Uterus (tissue), 2 donors: ENCODE results near the gene TMEM164.

Source experiments
- POLR2A ChIP-seq, 2 donors: fragments of 450-650 bp; IDR thresholded peaks; one replicate each; pipeline ENCODE4 v1.6.1; 2016; ENCODE audit warnings: antibody characterized with exemption in 2 of 2, mild to moderate bottlenecking in 1 of 2, moderate library complexity in 1 of 2
- TF ChIP-seq, protein P1 (sequence below), 4 experiments: fragments of 200-600 bp in 2 of 4; fragments of 450-650 bp in 2 of 4; sonication (generic) in 2 of 4; IDR thresholded peaks; one replicate each; pipeline ENCODE4 v1.5.1; 2016 to 2019; ENCODE audit warnings: antibody characterized with exemption in 4 of 4, mild to moderate bottlenecking in 2 of 4, moderate library complexity in 1 of 4

DNA sequence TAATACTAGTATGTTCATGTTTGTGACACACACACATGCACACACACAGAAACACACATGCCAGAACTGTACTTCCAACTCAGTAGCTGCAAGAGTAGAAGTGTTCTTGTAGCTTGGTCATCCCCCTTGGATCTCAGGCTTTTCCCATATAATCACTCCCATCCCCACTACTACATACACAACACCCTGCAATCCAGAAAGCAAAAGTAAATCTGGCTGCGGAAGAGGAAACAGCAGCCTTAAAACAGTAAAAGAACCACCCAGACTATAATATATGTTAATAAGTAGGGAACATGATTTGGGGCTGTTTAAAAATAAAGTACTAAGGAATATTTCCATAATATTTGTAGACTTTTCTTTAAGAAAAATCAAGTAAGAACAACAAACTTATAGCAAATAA is 211.8 kb downstream of the TMEM164 start:
- TF ChIP-seq, protein P1, sequence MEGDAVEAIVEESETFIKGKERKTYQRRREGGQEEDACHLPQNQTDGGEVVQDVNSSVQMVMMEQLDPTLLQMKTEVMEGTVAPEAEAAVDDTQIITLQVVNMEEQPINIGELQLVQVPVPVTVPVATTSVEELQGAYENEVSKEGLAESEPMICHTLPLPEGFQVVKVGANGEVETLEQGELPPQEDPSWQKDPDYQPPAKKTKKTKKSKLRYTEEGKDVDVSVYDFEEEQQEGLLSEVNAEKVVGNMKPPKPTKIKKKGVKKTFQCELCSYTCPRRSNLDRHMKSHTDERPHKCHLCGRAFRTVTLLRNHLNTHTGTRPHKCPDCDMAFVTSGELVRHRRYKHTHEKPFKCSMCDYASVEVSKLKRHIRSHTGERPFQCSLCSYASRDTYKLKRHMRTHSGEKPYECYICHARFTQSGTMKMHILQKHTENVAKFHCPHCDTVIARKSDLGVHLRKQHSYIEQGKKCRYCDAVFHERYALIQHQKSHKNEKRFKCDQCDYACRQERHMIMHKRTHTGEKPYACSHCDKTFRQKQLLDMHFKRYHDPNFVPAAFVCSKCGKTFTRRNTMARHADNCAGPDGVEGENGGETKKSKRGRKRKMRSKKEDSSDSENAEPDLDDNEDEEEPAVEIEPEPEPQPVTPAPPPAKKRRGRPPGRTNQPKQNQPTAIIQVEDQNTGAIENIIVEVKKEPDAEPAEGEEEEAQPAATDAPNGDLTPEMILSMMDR (IDR thresholded peaks at IDR 0.05): no peak
- no peak for TF ChIP-seq POLR2A (IDR thresholded peaks at IDR 0.05)
